Progenitor cell of endocrine pancreas (in vitro differentiated cells): ENCODE measurements around the gene ARHGAP10. TPM values are rescaled to one million over a fixed set of nuclear protein-coding genes. Genes with fewer than 3 reads are reported as not detected.

Experiments used
- DNase-seq: peaks from one replicate; pipeline ENCODE4 v3.0.0; 2021; ENCODE audit warnings: low spot score; ENCODE audit not compliant: unreplicated experiment
- H3K27ac Mint-ChIP-seq: 2 replicates; pipeline ENCODE4 v1.8.0; 2021; ENCODE audit warnings: mild to moderate bottlenecking, moderate library complexity, mixed read lengths
- H3K27me3 Mint-ChIP-seq: 2 replicates; pipeline ENCODE4 v1.8.0; 2021; ENCODE audit warnings: mixed read lengths
- H3K36me3 Mint-ChIP-seq: 2 replicates; pipeline ENCODE4 v1.8.0; 2022; ENCODE audit warnings: mixed read lengths; ENCODE audit not compliant: insufficient read depth
- H3K4me1 Mint-ChIP-seq: 2 replicates; pipeline ENCODE4 v1.8.0; 2021; ENCODE audit warnings: low read depth, mixed read lengths
- H3K4me3 Mint-ChIP-seq: 2 replicates; pipeline ENCODE4 v1.8.0; 2021; ENCODE audit warnings: low read depth, mild to moderate bottlenecking, moderate library complexity, mixed read lengths
- H3K9me3 Mint-ChIP-seq: 2 replicates; pipeline ENCODE4 v1.8.0; 2021; ENCODE audit warnings: low read depth, mixed read lengths
- CTCF ChIP-seq: fragments of 200-600 bp; sonication (generic); IDR thresholded peaks from one replicate; pipeline ENCODE4 v1.5.0; 2021; ENCODE audit warnings: antibody characterized with exemption, mild to moderate bottlenecking; ENCODE audit not compliant: unreplicated experiment
- total RNA-seq: library from RNA; stranded (reverse); gene quantifications from 2 replicates; pipeline ENCODE4 v1.2.1, GENCODE V29; 2021

Gene ARHGAP10
- total RNA-seq, 1 donor from 2014 or later = 11.0 TPM

DNA sequence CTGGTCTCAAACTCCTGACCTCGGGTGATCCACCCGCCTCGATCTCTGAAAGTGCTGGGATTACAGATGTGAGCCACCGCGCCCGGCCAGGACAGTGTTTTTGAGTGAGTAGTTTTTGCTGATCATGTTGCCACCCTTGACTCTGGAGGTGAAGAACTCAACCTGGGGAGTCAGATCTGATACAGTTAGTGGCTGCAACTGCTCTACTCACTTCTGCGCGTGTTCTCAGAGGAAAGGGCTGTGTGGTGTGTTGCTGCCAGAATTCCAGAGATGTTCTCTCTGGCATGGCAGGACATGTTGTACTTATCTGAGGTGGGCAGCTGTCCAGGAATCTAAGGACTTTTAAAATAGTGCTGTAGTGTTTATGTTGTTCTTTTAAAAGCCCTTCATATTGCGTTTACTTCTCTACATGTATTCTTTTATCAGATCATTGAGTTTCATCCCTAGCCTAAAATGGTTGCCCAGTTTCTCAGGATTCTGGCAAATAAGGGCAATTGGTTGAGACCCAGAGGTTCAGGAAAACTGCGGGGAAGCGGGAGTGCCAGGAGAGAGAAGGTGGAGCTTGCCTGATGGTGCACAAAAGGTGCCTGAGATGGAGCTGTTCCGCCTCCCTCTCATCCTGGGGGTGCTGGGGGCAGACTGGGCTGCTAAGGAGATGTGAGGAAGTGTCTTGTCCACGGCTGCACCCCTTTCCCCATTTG, 97.7 kb downstream of the ARHGAP10 start:
- DNase-seq = no peak
- peaks cover 5% of the 10 kb centered on the region for H3K36me3 Mint-ChIP-seq
- no peaks in the 10 kb centered on the region for H3K27me3 Mint-ChIP-seq
- H3K9me3 Mint-ChIP-seq = no peaks in the 10 kb centered on the region
- no peak overlapping the region for H3K27ac Mint-ChIP-seq
- TF ChIP-seq CTCF = no peak
- H3K4me1 Mint-ChIP-seq = peaks cover 12% of the 10 kb centered on the region
- H3K4me3 Mint-ChIP-seq = no peak overlapping the region

DNA sequence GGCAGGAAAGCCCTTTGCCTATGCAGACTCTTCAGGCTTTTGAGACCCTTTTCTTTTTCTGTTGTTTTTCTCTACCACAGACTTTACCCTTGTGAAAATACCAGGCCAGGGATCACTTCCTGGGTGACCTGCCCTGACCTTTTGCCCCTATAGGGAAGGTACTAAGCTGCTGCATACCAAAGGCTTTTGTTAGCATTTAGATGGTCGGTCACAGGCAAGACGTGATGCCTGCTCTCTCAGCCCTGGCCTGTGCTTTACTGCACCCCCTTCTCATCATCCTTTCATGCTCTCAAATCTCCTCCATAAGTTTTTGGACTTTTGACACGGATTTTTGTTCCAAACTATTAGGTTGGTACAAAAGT, 98.2 kb downstream of the ARHGAP10 start:
- no peak overlapping the region for H3K4me3 Mint-ChIP-seq
- H3K27ac Mint-ChIP-seq = no peak overlapping the region
- no peaks in the 10 kb centered on the region for H3K9me3 Mint-ChIP-seq
- H3K36me3 Mint-ChIP-seq = peaks cover 4% of the 10 kb centered on the region
- H3K4me1 Mint-ChIP-seq = peaks cover 12% of the 10 kb centered on the region
- H3K27me3 Mint-ChIP-seq = no peaks in the 10 kb centered on the region
- TF ChIP-seq CTCF = no peak
- DNase-seq = no peak

DNA sequence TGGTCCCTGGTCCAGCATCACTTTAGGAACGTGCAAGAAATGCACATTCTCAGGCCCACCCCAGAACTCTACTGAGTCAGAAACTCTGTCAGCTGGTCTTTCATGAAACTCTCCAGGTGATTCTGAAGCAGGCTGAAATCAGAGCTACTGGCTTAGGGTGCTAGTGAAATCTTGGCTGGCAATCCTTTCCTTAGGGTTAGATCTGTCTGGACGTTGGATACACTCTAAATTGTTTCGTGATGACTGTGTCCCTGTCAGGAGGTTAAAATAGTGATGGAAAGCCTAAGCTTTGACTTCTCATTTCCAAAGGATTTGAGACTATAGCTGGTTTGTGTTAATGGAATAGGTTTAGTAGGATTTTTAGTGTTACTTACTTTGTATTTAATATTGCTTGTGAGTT, 99.1 kb downstream of the ARHGAP10 start:
- no peak overlapping the region for H3K4me3 Mint-ChIP-seq
- no peaks in the 10 kb centered on the region for H3K27me3 Mint-ChIP-seq
- H3K36me3 Mint-ChIP-seq = peaks cover 3% of the 10 kb centered on the region

DNA sequence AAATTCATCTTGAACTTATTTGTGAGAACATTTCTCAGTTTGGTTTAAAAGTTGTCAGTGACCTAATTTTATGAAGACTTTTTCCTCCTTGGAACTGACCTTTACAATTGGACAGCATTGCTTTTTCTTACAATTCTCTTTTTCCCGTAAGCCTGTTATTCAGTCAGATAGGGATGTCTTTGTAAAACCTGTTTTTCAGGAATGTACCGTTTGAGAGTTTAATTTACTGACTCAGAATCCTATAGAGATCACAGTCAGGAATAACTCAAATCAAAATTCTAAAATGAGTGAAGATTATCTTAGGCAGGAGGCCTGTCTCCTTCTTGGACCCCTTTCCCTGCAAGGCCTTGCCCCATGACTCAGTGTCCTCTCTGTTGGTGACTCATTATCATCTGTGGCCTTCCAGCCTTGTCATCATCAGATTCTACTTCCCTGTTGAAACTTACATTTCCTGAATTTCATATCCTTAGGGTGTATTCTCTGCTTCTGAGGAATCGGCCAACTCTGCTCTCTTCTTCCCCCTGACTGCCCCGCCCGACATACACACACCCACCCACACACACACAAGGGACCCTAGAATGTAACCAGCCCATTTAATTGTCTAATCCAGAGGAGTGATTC, 99.8 kb downstream of the ARHGAP10 start:
- Mint-ChIP-seq H3K4me3 (no peak overlapping the region), H3K9me3 (no peaks in the 10 kb centered on the region)
- no peak for DNase-seq

More for the DNA sequence above, 99.1 kb downstream of the ARHGAP10 start:
- Mint-ChIP-seq H3K9me3 (no peaks in the 10 kb centered on the region), H3K27ac (no peak overlapping the region), H3K4me1 (peaks cover 11% of the 10 kb centered on the region)
- DNase-seq = no peak
- TF ChIP-seq CTCF = no peak

GRCh38 chr4:147833254-147833653, 101.4 kb downstream of the ARHGAP10 start:
- no peaks in the 10 kb centered on the region for H3K9me3 Mint-ChIP-seq
- peaks cover 11% of the 10 kb centered on the region for H3K4me1 Mint-ChIP-seq
- H3K27me3 Mint-ChIP-seq = no peaks in the 10 kb centered on the region
- H3K27ac Mint-ChIP-seq = no peak overlapping the region
- H3K36me3 Mint-ChIP-seq = peaks cover 3% of the 10 kb centered on the region
- no peak for TF ChIP-seq CTCF
- no peak for DNase-seq
- no peak overlapping the region for H3K4me3 Mint-ChIP-seq

More for the DNA sequence above, 99.8 kb downstream of the ARHGAP10 start:
- H3K4me1 Mint-ChIP-seq = peaks cover 11% of the 10 kb centered on the region
- H3K36me3 Mint-ChIP-seq = peaks cover 3% of the 10 kb centered on the region
- no peaks in the 10 kb centered on the region for H3K27me3 Mint-ChIP-seq
- no peak for TF ChIP-seq CTCF
- H3K27ac Mint-ChIP-seq = peak overlapping the region; percentile 65
